Amniotic epithelial cell (primary cell): ENCODE data around the gene TMEM120A.
"Not testable (repeated sequence)": the region's sequence is repeated elsewhere in the genome, so short reads cannot be mapped to it uniquely, and the experiment has no call there.

ENCODE experiments used
- DNase-seq: peaks from one replicate; pipeline ENCODE4 v3.0.0-alpha.2; 2010; ENCODE audit warnings: low read depth

The TMEM120A gene

GRCh38 chr7:75994388-75995051 lies at the start of gene TMEM120A:
TSS of gene TMEM120A (minus strand) at chr7:75994595. CDS start at chr7:75994570, 25 bp downstream.
- DNase-seq, result peak; percentile 87

GRCh38 chr7:76040126-76040525 lies 45.7 kb upstream of the TMEM120A start:
- peak; percentile 44 for DNase-seq

GRCh38 chr7:76037310-76037709 lies 42.9 kb upstream of the TMEM120A start:
- DNase-seq, result peak; percentile 42

- DNase-seq, result no peak
Observed at GRCh38 chr7:76031964-76032363, 37.6 kb upstream of the TMEM120A start.

- DNase-seq, result not testable (repeated sequence)
Observed at GRCh38 chr7:76029682-76030081, 35.3 kb upstream of the TMEM120A start.

GRCh38 chr7:76023002-76023401 lies 28.6 kb upstream of the TMEM120A start:
- no peak for DNase-seq

- DNase-seq, result no peak
Observed at GRCh38 chr7:76022026-76022780, 27.8 kb upstream of the TMEM120A start.

GRCh38 chr7:76020031-76020714 lies 25.8 kb upstream of the TMEM120A start:
- peak; percentile 47 for DNase-seq

GRCh38 chr7:76018520-76018919 lies 24.1 kb upstream of the TMEM120A start:
- DNase-seq, result not testable (repeated sequence)

- peak; percentile 73 for DNase-seq
Observed at GRCh38 chr7:76016191-76016947, 22.0 kb upstream of the TMEM120A start.

GRCh38 chr7:76011442-76011861 lies 17.1 kb upstream of the TMEM120A start:
- peak; percentile 49 for DNase-seq

GRCh38 chr7:76009672-76010600 lies 15.5 kb upstream of the TMEM120A start:
- DNase-seq, result no peak

GRCh38 chr7:76008156-76008687 lies 13.8 kb upstream of the TMEM120A start:
- DNase-seq, result no peak

GRCh38 chr7:76005004-76005403 lies 10.6 kb upstream of the TMEM120A start:
- not testable (repeated sequence) for DNase-seq

GRCh38 chr7:76003351-76003750 lies 9.0 kb upstream of the TMEM120A start:
- no peak for DNase-seq

GRCh38 chr7:76002822-76003221 lies 8.4 kb upstream of the TMEM120A start:
- no peak for DNase-seq

- no peak for DNase-seq
Observed at GRCh38 chr7:76002139-76002538, 7.7 kb upstream of the TMEM120A start.

- DNase-seq, result no peak
Observed at GRCh38 chr7:76000566-76000965, 6.2 kb upstream of the TMEM120A start.

- DNase-seq, result no peak
Observed at GRCh38 chr7:75998038-75998437, 3.6 kb upstream of the TMEM120A start.

- DNase-seq, result no peak
Observed at GRCh38 chr7:75996476-75996875, 2.1 kb upstream of the TMEM120A start.

GRCh38 chr7:75995996-75996395 lies 1.6 kb upstream of the TMEM120A start:
- DNase-seq, result no peak
